IMR-90 (cell line): Measurements from ENCODE around the gene GALNT9. TPM values are rescaled to one million over a fixed set of nuclear protein-coding genes. Genes with fewer than 3 reads are reported as not detected.

Experiments used
- ATAC-seq: fragments of 200-7000 bp; cut with Tn5 transposase; 2 replicates; pipeline ENCODE4 v1.9.1; 2020; ENCODE audit warnings: low read depth, mild to moderate bottlenecking, moderate library complexity
- BruUV-seq: library from RNA; stranded (reverse); fragments of 400-500 nt; replicated peaks from 2 replicates; lab custom pipeline; 2021; lab: Mats Ljungman, UMichigan
- CTCF ChIA-PET: fragments of 300-600 bp; formaldehyde crosslinking; extraction: SDS; loops from one replicate; lab custom pipeline; 2021; ENCODE audit warnings: antibody characterized with exemption; lab: Yijun Ruan, JAX
- POLR2A ChIA-PET: fragments of 300-600 bp; sonication (Branson Sonifier 250); formaldehyde crosslinking; loops from one replicate; lab custom pipeline; 2022; ENCODE audit warnings: antibody characterized with exemption; ENCODE audit not compliant: unreplicated experiment; lab: Charles Lee
- DNase-seq: peaks from one replicate; pipeline ENCODE4 v3.0.0; 2013
- H2AFZ ChIP-seq: replicated peaks from 2 replicates; pipeline ENCODE3; 2013; ENCODE audit warnings: low read length, mild to moderate bottlenecking; ENCODE audit not compliant: poor library complexity
- H2AK5ac ChIP-seq: 2 replicates; pipeline ENCODE4 v1.6.1; 2013; ENCODE audit warnings: low read depth, low read length, inconsistent platforms
- H2AK9ac ChIP-seq: replicated peaks from 2 replicates; pipeline ENCODE3; 2013; ENCODE audit warnings: mild to moderate bottlenecking, low read depth, low read length, moderate library complexity; ENCODE audit not compliant: poor library complexity
- H2BK120ac ChIP-seq: 2 replicates; pipeline ENCODE4 v1.6.1; 2013; ENCODE audit warnings: low read depth, low read length, inconsistent platforms
- H2BK15ac ChIP-seq: 3 replicates; pipeline ENCODE4 v1.6.1; 2013; ENCODE audit warnings: low read depth, low read length, inconsistent platforms
- H2BK20ac ChIP-seq: 2 replicates; pipeline ENCODE4 v1.6.1; 2013; ENCODE audit warnings: low read depth, mild to moderate bottlenecking, inconsistent platforms, low read length, moderate library complexity
- H2BK5ac ChIP-seq: 2 replicates; pipeline ENCODE4 v1.6.1; 2013; ENCODE audit warnings: mild to moderate bottlenecking, low read depth, low read length, inconsistent platforms; ENCODE audit not compliant: poor library complexity, severe bottlenecking
- H3K14ac ChIP-seq: replicated peaks from 2 replicates; pipeline ENCODE4 v1.6.1; 2013; ENCODE audit warnings: low read depth, low read length, inconsistent platforms
- H3K18ac ChIP-seq: 2 replicates; pipeline ENCODE4 v1.6.1; 2013; ENCODE audit warnings: low read depth, low read length, control low read depth
- H3K23ac ChIP-seq: 2 replicates; pipeline ENCODE4 v1.6.1; 2013; ENCODE audit warnings: low read depth, low read length, inconsistent platforms
- H3K27ac ChIP-seq: 2 replicates; pipeline ENCODE4 v1.5.1; 2013; ENCODE audit warnings: mild to moderate bottlenecking, control low read depth, low read length; ENCODE audit not compliant: insufficient read depth
- H3K27me3 ChIP-seq: 2 replicates; pipeline ENCODE4 v1.6.1; 2013; ENCODE audit warnings: low read length; ENCODE audit not compliant: control insufficient read depth, insufficient read depth
- H3K36me3 ChIP-seq: 2 replicates; pipeline ENCODE4 v1.6.1; 2013; ENCODE audit warnings: low read length, mixed read lengths; ENCODE audit not compliant: control insufficient read depth, insufficient read depth
- H3K4ac ChIP-seq: 2 replicates; pipeline ENCODE4 v1.6.1; 2013; ENCODE audit warnings: low read depth, low read length, inconsistent platforms
- H3K4me1 ChIP-seq: 2 replicates; pipeline ENCODE4 v1.6.1; 2013; ENCODE audit warnings: low read length, mixed read lengths; ENCODE audit not compliant: control insufficient read depth, insufficient read depth
- H3K4me2 ChIP-seq: 2 replicates; pipeline ENCODE4 v1.6.1; 2013; ENCODE audit warnings: low read depth, mild to moderate bottlenecking, control low read depth, low read length, moderate library complexity
- H3K4me3 ChIP-seq: 2 replicates; pipeline ENCODE4 v1.5.1; 2013; ENCODE audit warnings: low read depth, mild to moderate bottlenecking, control low read depth, low read length, moderate library complexity; ENCODE audit not compliant: insufficient read depth
- H3K56ac ChIP-seq: 2 replicates; pipeline ENCODE4 v1.6.1; 2013; ENCODE audit warnings: low read length, inconsistent platforms; ENCODE audit not compliant: insufficient read depth; ENCODE audit errors: extremely low read depth
- H3K79me1 ChIP-seq, 2 experiments: 2 replicates each; pipeline ENCODE4 v1.6.1; 2013; ENCODE audit warnings: low read length in 2 of 2, inconsistent platforms in 1 of 2, low read depth in 1 of 2
- H3K9ac ChIP-seq: 2 replicates; pipeline ENCODE4 v1.6.1; 2013; ENCODE audit warnings: low read depth, low read length, control low read depth
- H3K9me1 ChIP-seq: 2 replicates; pipeline ENCODE4 v1.6.1; 2013; ENCODE audit warnings: low read length, inconsistent platforms; ENCODE audit not compliant: insufficient read depth
- H3K9me3 ChIP-seq: 2 replicates; pipeline ENCODE4 v1.6.1; 2013; ENCODE audit warnings: low read length; ENCODE audit not compliant: control insufficient read depth, insufficient read depth
- H4K20me1 ChIP-seq: 2 replicates; pipeline ENCODE4 v1.6.1; 2013; ENCODE audit warnings: low read length, inconsistent platforms; ENCODE audit not compliant: insufficient read depth
- H4K5ac ChIP-seq: 2 replicates; pipeline ENCODE4 v1.6.1; 2013; ENCODE audit warnings: mild to moderate bottlenecking, low read depth, low read length, control low read depth
- H4K8ac ChIP-seq, 2 experiments: 2 replicates each; pipeline ENCODE4 v1.6.1; 2013; ENCODE audit warnings: low read depth in 2 of 2, low read length in 2 of 2, control low read depth in 1 of 2, inconsistent platforms in 1 of 2
- H4K91ac ChIP-seq: 2 replicates; pipeline ENCODE4 v1.6.1; 2013; ENCODE audit warnings: low read depth, low read length, inconsistent platforms; ENCODE audit not compliant: insufficient read depth
- BHLHE40 ChIP-seq: fragments of 150-350 bp; IDR thresholded peaks from 2 replicates; pipeline ENCODE4 v1.6.1; 2016; ENCODE audit warnings: mild to moderate bottlenecking, low read depth, low read length
- CHD1 ChIP-seq: IDR thresholded peaks from 2 replicates; pipeline ENCODE4 v1.6.1; 2012; ENCODE audit warnings: low read depth, low read length, improper control_type of control experiment
- CTCF ChIP-seq: conservative IDR thresholded peaks from 2 replicates; pipeline ENCODE4 v1.5.1; 2012; ENCODE audit warnings: mild to moderate bottlenecking, low read depth, low read length, improper control_type of control experiment
- FOS ChIP-seq: fragments of 150-350 bp; IDR thresholded peaks from 2 replicates; pipeline ENCODE4 v1.6.1; 2016; ENCODE audit warnings: low read depth, low read length
- MAFK ChIP-seq: IDR thresholded peaks from 2 replicates; pipeline ENCODE4 v1.6.1; 2012; ENCODE audit warnings: low read depth, low read length, improper control_type of control experiment
- MAZ ChIP-seq: IDR thresholded peaks from 2 replicates; pipeline ENCODE4 v1.6.1; 2012; ENCODE audit warnings: low read depth, mild to moderate bottlenecking, low read length, improper control_type of control experiment, moderate library complexity, borderline replicate concordance
- RAD21 ChIP-seq: IDR thresholded peaks from 2 replicates; pipeline ENCODE4 v1.6.1; 2012; ENCODE audit warnings: low read length, improper control_type of control experiment
- RCOR1 ChIP-seq: IDR thresholded peaks from 2 replicates; pipeline ENCODE4 v1.6.1; 2012; ENCODE audit warnings: mild to moderate bottlenecking, low read length, improper control_type of control experiment; ENCODE audit not compliant: insufficient replicate concordance
- RFX5 ChIP-seq: IDR thresholded peaks from 2 replicates; pipeline ENCODE4 v1.8.0; 2012; ENCODE audit warnings: low read depth, mild to moderate bottlenecking, low read length, moderate library complexity
- SMC3 ChIP-seq: fragments of 150-350 bp; IDR thresholded peaks from 2 replicates; pipeline ENCODE4 v1.6.1; 2016; ENCODE audit warnings: low read depth, mild to moderate bottlenecking, antibody characterized with exemption, low read length, moderate library complexity
- USF2 ChIP-seq: fragments of 150-350 bp; IDR thresholded peaks from 2 replicates; pipeline ENCODE4 v1.6.1; 2017; ENCODE audit warnings: mild to moderate bottlenecking, antibody characterized with exemption, low read length, low read depth
- WGBS, 2 experiments: methylation state at CpG; one replicate each; pipeline versions ENCODE4 v1.1.5 to v1.1.7; 2013; ENCODE audit warnings: missing lambda C conversion rate in 2 of 2; ENCODE audit not compliant: insufficient read length in 1 of 2; ENCODE audit errors: extremely low coverage in 2 of 2; 5-methylcytosine and 5-hydroxymethylcytosine counted together
- dilution Hi-C: fragments of 300-500 bp; cut with HindIII; formaldehyde crosslinking; loops from one replicate; pipeline ENCODE4 v1.14.3; 2018; ENCODE audit warnings: low sequenced_read_pairs; ENCODE audit not compliant: unreplicated experiment
- in situ Hi-C: fragments of 300-500 bp; cut with MboI; formaldehyde crosslinking; loops from 3 replicates; pipeline ENCODE4 v1.14.3; 2019; ENCODE audit warnings: low sequenced_read_pairs, inconsistent platforms, mixed read lengths
- intact Hi-C: fragments of 100-400 bp; cut with micrococcal nuclease; formaldehyde crosslinking; loops from 2 replicates; pipeline ENCODE4 v1.10.0; 2022
- polyA plus RNA-seq, 3 experiments: library from polyadenylated mRNA; depleted of rRNA; stranded (reverse); fragments of >200 nt; gene quantifications; 2 replicates each; pipeline ENCODE4 v1.2.3, GENCODE V29; 2012; ENCODE audit warnings: low replicate concordance in 1 of 3
- total RNA-seq: library from RNA; depleted of rRNA; stranded (reverse); fragments of >200 nt; gene quantifications from 2 replicates; pipeline ENCODE4 v1.2.3, GENCODE V29; 2012
- TF ChIP-seq, protein P1 (sequence below): fragments of 150-350 bp; IDR thresholded peaks from 2 replicates; pipeline ENCODE4 v1.6.1; 2016; ENCODE audit warnings: low read depth, mild to moderate bottlenecking, low read length, moderate library complexity, borderline replicate concordance

GALNT9 gene
- total and polyA plus RNA-seq, 2 of the 4 experiments (the other 2 are of a cell fraction) = under 0.01 to 0.12 TPM

GRCh38 chr12:132171968-132172521 is 157.3 kb downstream of the GALNT9 start:
- H2AFZ ChIP-seq = no peak overlapping the region
- H3K36me3 ChIP-seq = no peaks in the 10 kb centered on the region
- no peak overlapping the region for H2BK120ac ChIP-seq
- intact Hi-C loops (no loop called here), in situ Hi-C loops (no loop called here), dilution Hi-C loops (no loop called here)
- H4K8ac ChIP-seq = no peak overlapping the region
- no peak overlapping the region for H3K4me2 ChIP-seq
- ChIA-PET CTCF (no interaction called here), POLR2A (no interaction called here)
- peaks cover 57% of the 10 kb centered on the region for H3K27me3 ChIP-seq
- no peak for DNase-seq
- no peak overlapping the region for H3K56ac ChIP-seq
- H3K14ac ChIP-seq = no peak overlapping the region
- H3K9ac ChIP-seq = no peak overlapping the region
- WGBS, 2 experiments = 100% methylated on average over 1 of the region's 28 CpGs; no CpG with 5 or more reads in 1 of the 2 experiments
- no peak overlapping the region for H2BK5ac ChIP-seq
- H3K4me1 ChIP-seq = peaks cover 8% of the 10 kb centered on the region; the same call in 1 of the 2 replicates
- H2AK9ac ChIP-seq = no peak overlapping the region
- H3K4me3 ChIP-seq = no peak overlapping the region
- no peak overlapping the region for H3K23ac ChIP-seq
- H4K5ac ChIP-seq = no peak overlapping the region
- no peaks in the 10 kb centered on the region for H3K9me3 ChIP-seq
- no peak overlapping the region for H3K4ac ChIP-seq
- no peaks in the 10 kb centered on the region for H3K79me1 ChIP-seq
- H2AK5ac ChIP-seq = no peak overlapping the region
- no peaks in the 10 kb centered on the region; the same call in 1 of the 2 replicates for H4K20me1 ChIP-seq
- no peak overlapping the region for H4K91ac ChIP-seq
- no peaks in the 10 kb centered on the region; the same call in 1 of the 2 replicates for H3K9me1 ChIP-seq
- no peak for ATAC-seq
- no TSS peak for BruUV-seq
- H3K27ac ChIP-seq = no peak overlapping the region
- no peak for TF ChIP-seq FOS
- TF ChIP-seq USF2 = no peak
- no peak for TF ChIP-seq MAZ
- TF ChIP-seq, protein P1, sequence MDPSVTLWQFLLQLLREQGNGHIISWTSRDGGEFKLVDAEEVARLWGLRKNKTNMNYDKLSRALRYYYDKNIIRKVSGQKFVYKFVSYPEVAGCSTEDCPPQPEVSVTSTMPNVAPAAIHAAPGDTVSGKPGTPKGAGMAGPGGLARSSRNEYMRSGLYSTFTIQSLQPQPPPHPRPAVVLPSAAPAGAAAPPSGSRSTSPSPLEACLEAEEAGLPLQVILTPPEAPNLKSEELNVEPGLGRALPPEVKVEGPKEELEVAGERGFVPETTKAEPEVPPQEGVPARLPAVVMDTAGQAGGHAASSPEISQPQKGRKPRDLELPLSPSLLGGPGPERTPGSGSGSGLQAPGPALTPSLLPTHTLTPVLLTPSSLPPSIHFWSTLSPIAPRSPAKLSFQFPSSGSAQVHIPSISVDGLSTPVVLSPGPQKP = no peak
- no peak for TF ChIP-seq BHLHE40
- TF ChIP-seq CTCF = no peak
- TF ChIP-seq CHD1 = no peak
- TF ChIP-seq RCOR1 = no peak
- no peak for TF ChIP-seq MAFK
- no peak for TF ChIP-seq SMC3
- TF ChIP-seq RAD21 = no peak
- TF ChIP-seq RFX5 = no peak
- no peak overlapping the region for H2BK20ac ChIP-seq
- H2BK15ac ChIP-seq = no peak overlapping the region
- H3K18ac ChIP-seq = no peak overlapping the region
